Right lobe of liver (tissue), 6 donors: Measurements from ENCODE around the gene KPNA2. TPM values are rescaled to one million over a fixed set of nuclear protein-coding genes. Genes with fewer than 3 reads are reported as not detected.
A peak's percentile ranks its signal among the peaks of the same experiment; 100 is the strongest.
"Not testable (repeated sequence)": the region's sequence is repeated elsewhere in the genome, so short reads cannot be mapped to it uniquely, and the experiment has no call there.

Experiments
- ATAC-seq, 4 donors: fragments of 200-7000 bp; cut with Tn5 transposase; one replicate each; pipeline ENCODE4 v1.9.1; 2020; ENCODE audit warnings: mild to moderate bottlenecking in 4 of 4, moderate library complexity in 4 of 4
- DNase-seq, 3 donors: peaks; one replicate each; pipeline ENCODE4 v3.0.0-alpha.2; 2020
- H3K27ac ChIP-seq, 3 donors: fragments of 200-600 bp; one replicate each; pipeline ENCODE4 v1.8.0; 2022
- H3K27me3 ChIP-seq, 2 donors: fragments of 200-600 bp; one replicate each; pipeline ENCODE4 v1.8.0; 2022
- H3K36me3 ChIP-seq, 4 donors: fragments of 200-600 bp; sonication (generic) in 1 of 4; one replicate each; pipeline versions ENCODE4 v1.5.1 to v1.8.0; 2017 to 2022; ENCODE audit warnings: control low read depth in 1 of 4
- H3K4me1 ChIP-seq, 4 donors: fragments of 200-600 bp; sonication (generic) in 1 of 4; one replicate each; pipeline versions ENCODE4 v1.5.1 to v1.8.0; 2017 to 2022; ENCODE audit warnings: control low read depth in 1 of 4
- H3K4me3 ChIP-seq, 3 donors: fragments of 200-600 bp; one replicate each; pipeline ENCODE4 v1.8.0; 2022
- H3K9me3 ChIP-seq, 4 donors: fragments of 200-600 bp; sonication (generic) in 1 of 4; one replicate each; pipeline versions ENCODE4 v1.5.1 to v1.8.0; 2017 to 2022; ENCODE audit warnings: control low read depth in 1 of 4
- POLR2A ChIP-seq: fragments of 450-650 bp; IDR thresholded peaks from one replicate; pipeline ENCODE4 v1.6.1; 2017; ENCODE audit warnings: antibody characterized with exemption, mild to moderate bottlenecking
- WGBS: methylation state at CpG from one replicate; pipeline ENCODE4 v1.1.6; 2018; ENCODE audit warnings: low coverage, low lambda C conversion rate; ENCODE audit not compliant: insufficient coverage; ENCODE audit errors: missing lambda C conversion rate; 5-methylcytosine and 5-hydroxymethylcytosine counted together
- intact Hi-C, 2 donors: fragments of 100-400 bp; cut with DNase I; formaldehyde crosslinking; loops; one replicate each; pipeline versions ENCODE4 v1.11.2 to v1.14.1; 2022
- total RNA-seq, 6 experiments: library from RNA; depleted of rRNA in 2 of 6; stranded (reverse); fragments of >200 nt in 2 of 6; fragmentation: NEBNext Ultra II Directional in 3 of 6; extraction: Animal tissue kit (Norgen Biotek cat#: 25700) in 3 of 6; gene quantifications; one replicate each; pipeline versions ENCODE4 v1.1.0 to v1.2.4, GENCODE V29; 2016 to 2023
- TF ChIP-seq, protein P1 (sequence below), 4 donors: fragments of 200-600 bp in 3 of 4; fragments of 450-650 bp in 1 of 4; IDR thresholded peaks; one replicate each; pipeline versions ENCODE4 v1.5.1 to v1.8.0; 2016 to 2022; ENCODE audit warnings: antibody characterized with exemption in 4 of 4, mild to moderate bottlenecking in 2 of 4
- donor health status: DM: no; HTN: yes; CAD: no.
- donor health status: DM: no; HTN: no; CAD: no.
- donor health status: DM: no; HTN: no; CAD: no.
- donor health status: DM: no; HTN: yes; CAD: no.
- donor health status: DM: no; HTN: yes; CAD: no.

Gene KPNA2
- total RNA-seq, 6 experiments from 2014 or later, result 9.2 to 36.6 (median 20.0) TPM

DNA sequence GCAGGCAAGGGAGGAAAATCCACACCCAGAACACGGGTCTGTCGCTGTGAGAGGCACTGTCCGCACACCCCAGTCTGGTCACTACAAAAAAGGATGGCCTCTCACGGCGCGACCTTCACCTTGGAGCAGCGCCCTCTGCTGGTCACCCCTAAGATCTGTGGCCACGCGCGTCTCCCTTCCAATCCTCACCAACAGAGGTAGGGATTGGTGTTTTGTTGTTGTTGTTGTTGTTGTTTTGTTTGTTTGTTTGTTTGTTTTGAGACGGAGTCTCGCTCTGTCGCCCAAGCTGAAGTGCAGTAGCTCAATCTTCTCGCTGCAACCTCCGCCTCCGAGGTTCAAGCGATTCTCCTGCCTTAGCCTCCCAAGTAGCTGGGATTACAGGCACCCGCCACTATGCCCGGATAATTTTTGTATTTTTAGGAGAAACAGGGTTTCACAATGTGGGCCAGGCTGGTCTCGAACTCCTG lies 24.3 kb upstream of the KPNA2 start:
- Histone ChIP-seq H3K36me3 (no peaks in the 10 kb centered on the region), H3K4me1 (no peaks in the 10 kb centered on the region), H3K27me3 (no peaks in the 10 kb centered on the region), H3K4me3 (no peak overlapping the region), H3K27ac (no peak overlapping the region), H3K9me3 (no peaks in the 10 kb centered on the region)
- peak; percentile 91 to 93 (median 92) for ATAC-seq
- DNase-seq, result peak; percentile 59 to 69 (median 66)
- intact Hi-C loops, result no loop called here
- WGBS, result 52% methylated on average over 12 of the region's 20 CpGs
- TF ChIP-seq, protein P1, sequence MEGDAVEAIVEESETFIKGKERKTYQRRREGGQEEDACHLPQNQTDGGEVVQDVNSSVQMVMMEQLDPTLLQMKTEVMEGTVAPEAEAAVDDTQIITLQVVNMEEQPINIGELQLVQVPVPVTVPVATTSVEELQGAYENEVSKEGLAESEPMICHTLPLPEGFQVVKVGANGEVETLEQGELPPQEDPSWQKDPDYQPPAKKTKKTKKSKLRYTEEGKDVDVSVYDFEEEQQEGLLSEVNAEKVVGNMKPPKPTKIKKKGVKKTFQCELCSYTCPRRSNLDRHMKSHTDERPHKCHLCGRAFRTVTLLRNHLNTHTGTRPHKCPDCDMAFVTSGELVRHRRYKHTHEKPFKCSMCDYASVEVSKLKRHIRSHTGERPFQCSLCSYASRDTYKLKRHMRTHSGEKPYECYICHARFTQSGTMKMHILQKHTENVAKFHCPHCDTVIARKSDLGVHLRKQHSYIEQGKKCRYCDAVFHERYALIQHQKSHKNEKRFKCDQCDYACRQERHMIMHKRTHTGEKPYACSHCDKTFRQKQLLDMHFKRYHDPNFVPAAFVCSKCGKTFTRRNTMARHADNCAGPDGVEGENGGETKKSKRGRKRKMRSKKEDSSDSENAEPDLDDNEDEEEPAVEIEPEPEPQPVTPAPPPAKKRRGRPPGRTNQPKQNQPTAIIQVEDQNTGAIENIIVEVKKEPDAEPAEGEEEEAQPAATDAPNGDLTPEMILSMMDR (IDR thresholded peaks at IDR 0.05), result peak; percentile 57 to 77 (median 72)
- TF ChIP-seq POLR2A, result no peak

DNA sequence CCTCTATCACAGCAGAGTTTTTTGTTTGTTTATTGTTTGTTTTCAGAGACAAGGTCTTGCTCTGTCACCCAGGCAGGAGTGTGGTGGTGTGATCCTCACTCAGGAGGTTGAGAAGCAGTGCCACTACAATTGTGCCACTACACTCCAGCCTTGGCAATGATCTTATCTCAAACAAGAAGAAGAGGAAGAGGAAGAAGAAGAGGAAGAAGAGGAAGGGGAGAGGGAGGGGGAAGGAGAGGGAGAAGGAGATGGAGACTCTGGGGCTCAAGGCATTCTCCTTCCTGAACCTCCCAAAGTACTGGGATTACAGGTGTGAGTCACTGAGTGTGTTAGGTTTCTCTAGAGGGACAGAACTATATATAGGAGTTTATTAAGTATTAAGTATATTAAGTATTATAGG lies 22.1 kb upstream of the KPNA2 start:
- TF ChIP-seq, protein P1 (IDR thresholded peaks at IDR 0.05), result no peak
- no peak for TF ChIP-seq POLR2A

DNA sequence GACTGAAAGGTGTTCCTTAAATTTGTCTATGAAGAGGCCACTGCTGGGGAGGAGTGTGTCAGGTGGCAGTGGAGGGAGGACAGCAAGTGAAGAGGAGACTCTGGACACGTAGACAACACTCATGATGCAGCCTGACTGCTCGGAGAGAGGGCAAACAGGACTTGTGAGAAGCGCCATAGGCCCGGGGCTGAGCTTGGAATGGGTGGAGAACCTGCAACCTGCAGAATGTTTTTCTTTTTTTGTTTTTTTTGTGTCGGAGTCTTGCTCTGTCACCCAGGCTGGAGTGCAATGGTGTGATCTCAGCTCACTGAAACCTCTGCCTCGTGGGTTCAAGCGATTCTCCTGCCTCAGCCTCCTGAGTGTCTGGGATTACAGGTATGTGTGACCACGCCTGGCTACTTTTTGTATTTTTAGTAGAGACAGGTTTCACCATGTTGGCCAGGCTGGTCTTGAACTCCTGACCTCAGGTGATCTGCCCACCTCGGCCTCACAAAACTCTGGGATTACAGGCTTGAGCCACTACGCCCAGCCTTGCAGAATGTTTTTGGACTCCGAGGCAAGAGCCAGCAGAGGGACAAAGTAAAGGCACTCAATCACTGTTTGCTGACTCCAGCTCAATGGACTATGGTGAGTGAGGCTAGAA lies 20.3 kb upstream of the KPNA2 start:
- DNase-seq (no peak), ATAC-seq (no peak)
- no peak overlapping the region for H3K4me3 ChIP-seq
- WGBS, result 71% methylated on average over 7 of the region's 11 CpGs
- no peaks in the 10 kb centered on the region for H3K9me3 ChIP-seq
- no peaks in the 10 kb centered on the region for H3K27me3 ChIP-seq
- no peak overlapping the region for H3K27ac ChIP-seq
- intact Hi-C loops, result no loop called here
- TF ChIP-seq, protein P1 (IDR thresholded peaks at IDR 0.05), result no peak
- no peak for TF ChIP-seq POLR2A
- H3K4me1 ChIP-seq, result peaks cover 0 to 2% (median 0%) of the 10 kb centered on the region in 4 donors
- no peaks in the 10 kb centered on the region for H3K36me3 ChIP-seq

More for the DNA sequence above, 22.1 kb upstream of the KPNA2 start:
- ATAC-seq (no peak), DNase-seq (no peak)
- Histone ChIP-seq H3K27ac (no peak overlapping the region), H3K27me3 (no peaks in the 10 kb centered on the region), H3K4me1 (no peaks in the 10 kb centered on the region), H3K4me3 (no peak overlapping the region), H3K36me3 (no peaks in the 10 kb centered on the region), H3K9me3 (no peaks in the 10 kb centered on the region)
- intact Hi-C loops, result no loop called here

DNA sequence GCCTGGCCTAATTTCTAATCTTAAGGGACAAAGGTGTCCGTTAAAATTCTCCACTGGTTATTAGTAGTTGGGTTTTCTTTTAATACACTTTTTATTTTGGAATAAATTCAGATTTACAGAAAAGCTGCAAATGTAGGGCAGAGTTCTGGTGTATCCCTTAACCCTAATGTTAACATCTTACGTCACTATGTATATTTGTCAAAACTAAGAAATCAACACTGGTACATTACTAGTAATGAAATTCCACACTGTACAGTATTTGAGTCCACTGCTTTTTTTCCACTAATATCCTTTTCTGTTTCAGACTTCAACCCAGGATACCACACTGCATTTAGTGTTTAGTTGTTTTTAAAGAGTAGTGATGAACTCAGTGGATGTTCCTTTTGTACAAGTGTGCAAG lies 18.7 kb upstream of the KPNA2 start:
- ATAC-seq, result no peak

DNA sequence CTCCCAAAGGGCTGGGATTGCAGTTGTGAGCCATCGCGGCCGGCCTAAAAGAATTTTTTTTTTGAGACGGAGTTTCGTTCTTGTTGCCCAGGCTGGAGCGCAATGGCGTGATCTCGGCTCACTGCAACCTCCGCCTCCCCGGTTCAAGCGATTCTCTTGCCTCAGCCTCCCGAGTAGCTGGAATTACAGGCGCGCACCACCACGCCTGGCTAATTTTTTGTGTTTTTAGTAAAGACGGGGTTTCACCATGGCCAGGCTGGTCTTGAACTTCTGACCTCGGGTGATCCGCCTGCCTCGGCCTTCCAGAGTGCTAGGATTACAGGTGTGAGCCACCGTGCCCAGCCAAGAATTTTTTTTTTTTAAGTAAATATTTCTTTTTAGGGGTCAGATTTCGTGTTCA lies 17.0 kb upstream of the KPNA2 start:
- H3K27ac ChIP-seq, H3K4me1 ChIP-seq, H3K36me3 ChIP-seq, intact Hi-C loops, ATAC-seq, DNase-seq, H3K9me3 ChIP-seq, H3K4me3 ChIP-seq, H3K27me3 ChIP-seq: not testable (repeated sequence)
- WGBS, result 81% methylated on average over 21 of the region's 21 CpGs

More for the DNA sequence above, 18.7 kb upstream of the KPNA2 start:
- Histone ChIP-seq H3K4me3 (no peak overlapping the region), H3K27ac (no peak overlapping the region), H3K27me3 (no peaks in the 10 kb centered on the region), H3K9me3 (no peaks in the 10 kb centered on the region), H3K4me1 (peaks cover 0 to 3% (median 0%) of the 10 kb centered on the region in 4 donors), H3K36me3 (no peaks in the 10 kb centered on the region)
- no peak for DNase-seq
- 87% methylated on average over 2 of the region's 2 CpGs for WGBS
- intact Hi-C loops, result no loop called here
- TF ChIP-seq, protein P1 (IDR thresholded peaks at IDR 0.05), result no peak
- no peak for TF ChIP-seq POLR2A
